ENCODE results near the gene CRYGB. TPM values are rescaled to one million over a fixed set of nuclear protein-coding genes. Genes with fewer than 3 reads are reported as not detected.
"Not testable (repeated sequence)": the region's sequence is repeated elsewhere in the genome, so short reads cannot be mapped to it uniquely, and the experiment has no call there.

CRYGB gene
- total RNA-seq, 1 donor from 2014 or later = not detected

- no peaks in the 10 kb centered on the region for H3K36me3 Mint-ChIP-seq (ENCODE audit: low read depth, unreplicated experiment)
- DNase-seq (ENCODE audit: low spot score) = no peak
- H3K9me3 Mint-ChIP-seq (ENCODE audit: unreplicated experiment) = no peaks in the 10 kb centered on the region
- TF ChIP-seq, protein P1, sequence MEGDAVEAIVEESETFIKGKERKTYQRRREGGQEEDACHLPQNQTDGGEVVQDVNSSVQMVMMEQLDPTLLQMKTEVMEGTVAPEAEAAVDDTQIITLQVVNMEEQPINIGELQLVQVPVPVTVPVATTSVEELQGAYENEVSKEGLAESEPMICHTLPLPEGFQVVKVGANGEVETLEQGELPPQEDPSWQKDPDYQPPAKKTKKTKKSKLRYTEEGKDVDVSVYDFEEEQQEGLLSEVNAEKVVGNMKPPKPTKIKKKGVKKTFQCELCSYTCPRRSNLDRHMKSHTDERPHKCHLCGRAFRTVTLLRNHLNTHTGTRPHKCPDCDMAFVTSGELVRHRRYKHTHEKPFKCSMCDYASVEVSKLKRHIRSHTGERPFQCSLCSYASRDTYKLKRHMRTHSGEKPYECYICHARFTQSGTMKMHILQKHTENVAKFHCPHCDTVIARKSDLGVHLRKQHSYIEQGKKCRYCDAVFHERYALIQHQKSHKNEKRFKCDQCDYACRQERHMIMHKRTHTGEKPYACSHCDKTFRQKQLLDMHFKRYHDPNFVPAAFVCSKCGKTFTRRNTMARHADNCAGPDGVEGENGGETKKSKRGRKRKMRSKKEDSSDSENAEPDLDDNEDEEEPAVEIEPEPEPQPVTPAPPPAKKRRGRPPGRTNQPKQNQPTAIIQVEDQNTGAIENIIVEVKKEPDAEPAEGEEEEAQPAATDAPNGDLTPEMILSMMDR (IDR thresholded peaks at IDR 0.05; ENCODE audit: unreplicated experiment) = no peak
- H3K4me3 Mint-ChIP-seq (ENCODE audit: unreplicated experiment) = no peak overlapping the region
- no peak overlapping the region for H3K27ac Mint-ChIP-seq (ENCODE audit: unreplicated experiment)
- H3K27me3 Mint-ChIP-seq (ENCODE audit: unreplicated experiment) = peaks cover 10% of the 10 kb centered on the region
- peaks cover 2% of the 10 kb centered on the region for H3K4me1 Mint-ChIP-seq (ENCODE audit: unreplicated experiment)
Measured at GRCh38 chr2:208128136-208128535, 17.8 kb downstream of the CRYGB start.

GRCh38 chr2:208127090-208127489 is 18.9 kb downstream of the CRYGB start:
- no peak for DNase-seq (ENCODE audit: low spot score)
- TF ChIP-seq, protein P1 (IDR thresholded peaks at IDR 0.05; ENCODE audit: unreplicated experiment) = no peak

DNA sequence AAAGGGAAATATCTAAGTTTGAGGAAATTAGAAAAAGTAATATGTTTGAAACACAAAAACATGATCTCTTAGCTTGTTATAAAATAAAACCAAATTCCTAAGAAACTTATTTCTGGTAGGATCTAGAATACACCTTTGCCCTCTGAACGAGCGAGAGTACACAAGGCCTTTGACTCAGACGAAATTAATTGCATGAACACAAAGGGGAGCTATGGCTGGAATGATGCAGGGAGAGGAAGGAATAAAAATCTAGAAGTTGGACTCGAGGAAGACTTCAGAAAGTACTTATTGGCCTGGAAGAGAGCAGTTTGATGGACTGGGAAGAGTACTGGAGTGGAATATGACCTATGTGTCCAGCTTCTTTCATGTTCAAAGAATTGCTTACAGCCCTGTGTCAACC is 20.7 kb downstream of the CRYGB start:
- no peak overlapping the region for H3K4me3 Mint-ChIP-seq (ENCODE audit: unreplicated experiment)
- TF ChIP-seq, protein P1 (IDR thresholded peaks at IDR 0.05; ENCODE audit: unreplicated experiment) = no peak
- H3K36me3 Mint-ChIP-seq (ENCODE audit: low read depth, unreplicated experiment) = no peaks in the 10 kb centered on the region
- H3K4me1 Mint-ChIP-seq (ENCODE audit: unreplicated experiment) = peaks cover 2% of the 10 kb centered on the region
- H3K27ac Mint-ChIP-seq (ENCODE audit: unreplicated experiment) = no peak overlapping the region
- no peak for DNase-seq (ENCODE audit: low spot score)
- peaks cover 8% of the 10 kb centered on the region for H3K27me3 Mint-ChIP-seq (ENCODE audit: unreplicated experiment)
- H3K9me3 Mint-ChIP-seq (ENCODE audit: unreplicated experiment) = no peaks in the 10 kb centered on the region

More at GRCh38 chr2:208127090-208127489, 18.9 kb downstream of the CRYGB start:
- Mint-ChIP-seq H3K27me3 (ENCODE audit: unreplicated experiment) (peaks cover 7% of the 10 kb centered on the region), H3K36me3 (ENCODE audit: low read depth, unreplicated experiment) (no peaks in the 10 kb centered on the region), H3K4me3 (ENCODE audit: unreplicated experiment) (no peak overlapping the region), H3K4me1 (ENCODE audit: unreplicated experiment) (peaks cover 2% of the 10 kb centered on the region), H3K9me3 (ENCODE audit: unreplicated experiment) (no peaks in the 10 kb centered on the region), H3K27ac (ENCODE audit: unreplicated experiment) (no peak overlapping the region)

DNA sequence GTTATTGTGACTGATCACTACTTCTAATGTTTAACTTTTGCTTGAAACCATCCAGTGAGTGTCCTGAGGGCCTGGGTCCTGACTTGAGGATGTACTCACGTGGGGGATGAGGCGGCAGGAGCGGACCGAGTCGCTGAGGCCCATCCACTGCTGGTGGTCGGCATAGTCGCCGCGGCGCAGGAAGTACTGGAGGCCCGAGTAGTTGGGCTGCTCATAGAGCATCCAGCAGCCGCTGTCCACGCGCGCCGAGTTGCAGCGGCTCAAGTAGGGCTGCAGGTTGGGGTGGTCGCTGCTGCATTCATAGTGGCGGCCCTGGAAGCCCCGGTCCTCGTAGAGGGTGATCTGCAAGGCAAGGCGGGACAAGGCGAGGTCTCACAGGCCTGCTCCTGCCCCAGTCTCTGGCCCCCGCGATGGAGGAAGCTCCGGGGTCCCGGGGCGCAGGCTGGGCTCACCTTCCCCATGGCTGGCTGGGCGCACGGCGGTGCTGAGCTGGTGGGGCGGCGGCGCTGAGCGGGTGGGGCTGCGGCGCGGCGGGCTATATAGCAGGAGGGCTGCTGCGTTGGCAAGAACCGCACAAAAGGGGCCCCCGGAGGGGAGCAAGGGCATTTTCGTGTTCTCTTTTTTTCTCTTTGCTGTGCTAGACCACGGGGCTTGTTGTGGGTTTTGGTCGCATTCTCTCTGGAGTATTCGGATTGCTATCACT is 21.8 kb downstream of the CRYGB start, which contains the start of gene CRYGD:
Gene CRYGD, minus strand, starts transcription at position 512 of the 703 bp plus-strand sequence. Its CDS starts 51 bp downstream, at position 461.
- H3K27me3 Mint-ChIP-seq (ENCODE audit: unreplicated experiment); H3K4me1 Mint-ChIP-seq (ENCODE audit: unreplicated experiment); H3K27ac Mint-ChIP-seq (ENCODE audit: unreplicated experiment); H3K36me3 Mint-ChIP-seq (ENCODE audit: low read depth, unreplicated experiment); H3K9me3 Mint-ChIP-seq (ENCODE audit: unreplicated experiment): not testable (repeated sequence)
- peak; percentile 11 for DNase-seq (ENCODE audit: low spot score)
- H3K4me3 Mint-ChIP-seq (ENCODE audit: unreplicated experiment) = peak within 1 kb of the TSS; percentile 73

GRCh38 chr2:208122248-208122647 is 23.7 kb downstream of the CRYGB start:
- DNase-seq (ENCODE audit: low spot score) = no peak
- Mint-ChIP-seq H3K27me3 (ENCODE audit: unreplicated experiment) (peaks cover 8% of the 10 kb centered on the region), H3K4me3 (ENCODE audit: unreplicated experiment) (no peak overlapping the region), H3K4me1 (ENCODE audit: unreplicated experiment) (peaks cover 7% of the 10 kb centered on the region), H3K36me3 (ENCODE audit: low read depth, unreplicated experiment) (no peaks in the 10 kb centered on the region), H3K27ac (ENCODE audit: unreplicated experiment) (no peak overlapping the region), H3K9me3 (ENCODE audit: unreplicated experiment) (no peaks in the 10 kb centered on the region)
- TF ChIP-seq, protein P1 (IDR thresholded peaks at IDR 0.05; ENCODE audit: unreplicated experiment) = no peak
